Skin epidermis (tissue), 12 donors: Measurements from ENCODE around the gene SUFU.

Experiments used
- H3K27ac ChIP-seq, 21 experiments: fragments of 200-600 bp; sonication (generic) in 11 of 21; one replicate each; pipeline ENCODE4 v1.5.0; 2020; ENCODE audit warnings: mild to moderate bottlenecking in 3 of 21, inconsistent platforms in 2 of 21, moderate library complexity in 2 of 21
- H3K4me3 ChIP-seq, 7 experiments: fragments of 200-600 bp; sonication (generic) in 2 of 7; one replicate each; pipeline ENCODE4 v1.5.0; 2020; ENCODE audit warnings: inconsistent platforms in 2 of 7, mild to moderate bottlenecking in 2 of 7, moderate library complexity in 1 of 7

Gene SUFU

DNA sequence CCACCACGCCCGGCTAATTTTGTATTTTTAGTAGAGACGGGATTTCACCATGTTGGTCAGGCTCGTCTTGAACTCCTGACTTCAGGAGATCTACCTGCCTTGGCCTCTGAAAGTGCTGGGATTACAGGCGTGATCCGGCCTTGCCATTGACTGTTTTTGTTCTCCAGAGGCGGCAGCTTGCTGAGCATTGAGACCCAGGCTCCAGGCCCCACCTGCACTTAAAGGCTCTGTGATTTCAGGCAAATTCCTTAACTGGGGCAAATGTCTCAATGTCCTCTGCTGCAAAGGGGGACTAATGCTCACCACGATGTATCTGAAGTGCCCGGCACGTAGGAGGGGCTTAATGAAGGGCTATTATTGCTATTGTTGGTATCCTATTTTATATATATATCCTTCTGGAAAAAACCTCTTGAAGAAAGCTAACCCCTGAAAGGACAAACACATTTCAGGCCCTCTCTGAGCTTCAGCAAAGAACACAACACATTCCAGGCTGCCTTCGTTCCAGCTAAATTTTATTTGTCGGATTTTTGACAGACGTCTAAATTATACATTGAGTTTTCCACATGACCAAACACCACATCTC, 169.6 kb downstream of the SUFU start:
- peak overlapping the region in 20 of 21 experiments; percentile 41 to 86 (median 74) for H3K27ac ChIP-seq
- H3K4me3 ChIP-seq: no peak overlapping the region

DNA sequence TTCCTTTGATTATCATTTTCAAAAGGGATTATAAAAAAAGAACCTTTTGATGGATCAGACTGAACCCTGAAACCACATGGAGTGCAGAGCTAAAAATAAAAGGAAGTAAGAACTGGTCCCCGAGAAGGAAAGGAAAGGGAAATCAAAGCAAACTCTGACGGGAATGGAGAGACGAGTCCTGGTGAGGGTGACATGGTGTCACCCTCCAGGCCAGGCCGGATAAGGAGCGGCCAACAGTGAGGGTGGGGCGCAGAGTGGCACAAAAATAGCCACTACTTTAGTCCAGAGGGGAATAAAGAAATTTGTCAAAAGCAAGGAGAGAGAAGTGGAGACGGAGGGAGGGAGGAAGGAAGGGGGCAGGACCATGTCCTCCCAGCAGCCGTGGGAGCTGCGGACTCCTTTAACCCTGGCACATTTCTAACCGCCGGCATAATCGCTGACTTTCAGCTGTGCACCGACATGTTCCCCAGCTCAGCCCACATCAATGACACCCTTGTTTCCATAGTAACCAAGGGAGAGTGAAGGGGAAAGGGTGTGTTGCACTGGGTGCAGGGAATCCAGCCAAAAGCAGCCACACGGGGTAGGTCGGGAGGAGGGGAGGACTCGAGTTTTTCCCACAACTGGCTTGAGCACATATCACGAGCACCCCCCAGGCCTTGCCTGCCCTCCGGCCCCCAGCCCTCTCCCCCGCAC, 170.2 kb downstream of the SUFU start:
- Histone ChIP-seq H3K27ac (peak overlapping the region in 20 of 21 experiments; percentile 41 to 86 (median 74)), H3K4me3 (peak overlapping the region in 4 of 7 experiments; percentile 4 to 27 (median 10))

DNA sequence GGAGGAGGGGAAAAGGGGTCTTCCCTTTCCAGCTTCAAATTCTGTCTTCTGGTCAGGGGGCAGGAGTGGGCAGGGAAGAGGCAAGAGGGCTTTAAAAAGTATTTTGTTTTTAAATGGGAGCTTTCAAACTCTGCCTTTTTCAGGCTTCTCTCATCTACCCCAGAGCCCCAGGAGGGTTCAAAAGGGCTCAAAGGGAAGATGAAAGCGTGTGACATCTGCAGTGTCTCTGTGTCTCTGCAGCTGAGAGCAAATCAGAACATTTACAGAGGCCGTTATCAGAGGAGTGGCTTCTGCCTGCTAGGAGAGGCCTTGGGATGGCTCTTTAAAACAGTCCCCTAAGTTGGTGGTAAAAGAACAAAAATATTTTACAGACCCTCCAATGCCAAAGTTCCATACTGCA, 170.8 kb downstream of the SUFU start:
- Histone ChIP-seq H3K27ac (peak overlapping the region in 20 of 21 experiments; percentile 41 to 86 (median 74)), H3K4me3 (peak overlapping the region in 3 of 7 experiments; percentile 4 to 27 (median 14))

DNA sequence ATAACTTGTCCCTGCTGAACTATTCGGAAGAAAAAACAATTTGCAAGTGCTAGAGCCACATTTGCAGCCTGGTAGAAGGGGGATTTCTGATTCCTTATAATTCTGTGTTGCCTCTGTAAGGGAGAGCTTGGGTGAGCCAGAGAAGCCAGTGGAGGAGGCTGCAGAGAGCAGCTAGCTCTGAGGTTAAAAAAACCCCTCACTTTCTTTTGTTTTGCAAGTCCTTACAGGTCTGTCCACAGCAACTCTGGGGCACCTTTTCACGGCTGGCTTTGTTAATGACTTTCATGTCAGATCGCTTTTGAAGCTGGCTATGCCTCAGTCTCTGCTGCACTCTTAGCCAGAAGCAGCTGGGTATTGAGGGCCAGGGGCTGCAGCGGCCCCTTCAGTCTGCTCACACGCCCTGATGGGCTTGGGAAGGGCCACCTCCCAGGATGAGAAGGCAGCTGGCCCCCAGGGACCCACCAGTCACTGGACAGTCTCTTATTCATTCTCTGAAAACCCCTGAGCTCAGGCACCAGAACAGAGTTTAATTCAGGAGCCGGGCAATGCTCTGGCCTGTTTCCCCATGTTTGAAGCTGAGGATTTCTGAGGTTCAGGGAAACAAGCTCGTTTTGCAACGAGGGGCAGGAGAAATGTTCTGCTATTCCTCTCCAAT, 171.4 kb downstream of the SUFU start:
- peak overlapping the region in 18 of 21 experiments; percentile 25 to 86 (median 74) for H3K27ac ChIP-seq
- no peak overlapping the region for H3K4me3 ChIP-seq

GRCh38 chr10:102675666-102676533, 172.1 kb downstream of the SUFU start:
- Histone ChIP-seq H3K27ac (peak overlapping the region in 18 of 21 experiments; percentile 6 to 86 (median 72)), H3K4me3 (no peak overlapping the region)

DNA sequence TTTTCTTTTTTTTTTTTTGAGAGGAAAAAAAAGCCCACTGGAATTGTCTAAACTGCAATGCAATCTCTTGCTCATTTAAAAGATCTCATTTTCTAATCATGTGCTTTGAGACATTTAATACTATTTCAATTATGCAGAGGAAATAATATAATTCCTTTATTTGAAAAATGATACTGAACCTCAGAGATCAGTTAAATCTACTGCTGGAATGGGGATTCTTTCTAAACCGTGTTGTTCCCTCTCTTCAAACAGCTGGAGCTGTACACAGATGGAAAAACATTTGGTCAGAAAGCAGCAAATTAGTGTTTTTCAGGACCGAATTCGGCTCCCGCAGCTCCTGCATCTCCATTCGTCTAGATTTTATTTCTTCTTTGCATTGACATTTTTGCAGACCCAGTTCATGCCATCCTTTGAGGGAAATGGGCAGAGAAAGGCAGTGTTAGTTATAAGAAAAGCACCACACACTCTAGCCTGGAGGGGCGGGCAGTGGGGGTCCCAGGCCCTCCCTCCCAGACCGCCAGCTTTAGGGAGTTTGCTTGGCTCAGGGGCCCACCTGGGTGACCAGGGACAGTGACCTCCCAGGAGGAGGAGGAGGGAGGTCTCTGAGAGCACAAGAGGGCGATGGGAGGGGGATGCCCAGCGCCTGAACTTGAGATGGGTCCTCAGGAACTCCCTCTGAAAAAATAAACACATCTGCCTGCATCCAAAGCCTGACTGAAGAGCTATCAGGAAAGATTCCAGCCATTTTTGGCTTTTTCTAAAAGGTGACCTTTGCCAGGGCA, 173.0 kb downstream of the SUFU start:
- no peak overlapping the region for H3K4me3 ChIP-seq
- H3K27ac ChIP-seq: peak overlapping the region in 16 of 21 experiments; percentile 24 to 86 (median 68)

DNA sequence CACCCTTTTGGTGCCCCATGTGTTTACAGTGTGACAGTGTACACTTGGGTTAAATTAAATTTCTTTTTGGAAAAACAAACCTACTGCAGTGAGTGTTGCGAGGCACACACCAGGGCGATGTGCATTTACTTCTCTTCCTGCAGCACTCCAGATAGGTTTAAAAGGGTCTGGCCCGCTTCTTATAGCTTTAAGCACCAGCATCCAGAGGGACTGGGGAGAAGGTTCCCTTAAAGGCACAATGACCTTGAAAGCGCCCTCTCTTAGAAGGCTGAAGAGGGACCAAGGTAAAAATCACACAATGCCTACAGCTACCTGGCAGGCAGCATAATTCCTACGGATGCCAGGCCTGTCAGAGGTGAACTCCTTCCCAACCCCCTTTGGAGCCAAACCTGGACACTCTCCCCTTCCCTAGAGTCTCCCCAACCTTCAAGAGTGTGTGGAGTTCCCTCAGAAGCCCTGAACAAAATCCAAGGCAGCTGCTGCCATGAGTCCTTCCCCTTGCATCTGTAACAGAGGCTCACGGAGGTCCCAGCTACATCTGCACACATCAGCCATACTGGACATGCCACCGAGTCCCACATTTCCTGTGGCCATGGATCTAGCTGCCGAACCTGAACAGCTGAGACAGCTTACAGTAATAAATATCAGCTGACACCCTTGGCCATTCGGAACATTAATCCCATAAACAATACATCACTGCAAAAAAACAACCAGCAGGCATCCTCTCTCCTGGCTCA, 173.7 kb downstream of the SUFU start:
- Histone ChIP-seq H3K4me3 (no peak overlapping the region), H3K27ac (peak overlapping the region in 14 of 21 experiments; percentile 11 to 86 (median 68))

- Histone ChIP-seq H3K4me3 (no peak overlapping the region), H3K27ac (peak overlapping the region in 6 of 21 experiments; percentile 20 to 86 (median 66))
Measured at GRCh38 chr10:102678068-102678400, 174.3 kb downstream of the SUFU start.

DNA sequence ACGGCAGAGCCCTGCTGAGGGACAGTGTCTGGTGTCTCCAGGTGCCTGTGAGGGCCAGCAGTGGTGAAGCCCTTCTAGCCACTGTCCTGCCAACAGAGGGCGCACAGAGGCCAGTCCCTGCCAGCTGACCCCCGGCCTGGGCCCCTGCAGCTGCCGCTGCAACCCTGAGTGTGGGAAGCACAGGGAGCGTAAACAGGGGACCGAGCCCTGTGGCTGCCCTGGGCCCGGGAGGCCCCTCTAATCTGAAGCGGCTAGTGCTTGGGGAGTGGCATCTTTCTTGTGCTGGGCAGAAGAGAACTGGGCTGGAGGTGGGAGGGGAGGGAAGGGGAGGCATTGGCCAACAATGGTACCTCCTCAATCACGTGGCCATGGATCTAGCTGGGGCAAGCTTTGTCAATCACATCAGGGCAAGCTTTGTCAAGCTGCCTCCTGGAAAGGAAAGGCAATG, 175.1 kb downstream of the SUFU start:
- Histone ChIP-seq H3K27ac (peak overlapping the region in 5 of 21 experiments; percentile 6 to 24 (median 21)), H3K4me3 (peak overlapping the region in 1 of 7 experiments; percentile 8)

GRCh38 chr10:102679596-102679995, 175.8 kb downstream of the SUFU start:
- no peak overlapping the region for H3K4me3 ChIP-seq
- H3K27ac ChIP-seq: peak overlapping the region in 1 of 21 experiments; percentile 24

DNA sequence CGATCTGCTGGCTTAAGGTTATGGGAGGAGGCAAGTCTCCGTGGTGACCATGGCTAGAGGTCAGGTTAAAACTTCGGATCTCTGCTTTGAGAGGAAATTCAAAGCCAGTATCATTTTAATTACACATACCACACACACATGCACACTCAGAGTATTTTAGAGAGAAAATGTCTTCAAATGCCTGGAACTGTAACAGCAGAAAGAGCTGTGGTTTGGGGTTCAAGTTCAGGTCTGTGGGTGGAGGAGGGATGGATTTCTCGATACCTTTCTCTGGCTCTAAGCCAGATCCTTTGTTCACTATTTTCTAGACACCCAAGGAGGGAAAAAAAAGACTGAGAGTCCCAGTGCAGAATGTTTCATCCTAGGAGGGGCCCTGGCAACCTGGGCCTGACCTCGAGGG, 177.9 kb downstream of the SUFU start:
- no peak overlapping the region for H3K27ac ChIP-seq

DNA sequence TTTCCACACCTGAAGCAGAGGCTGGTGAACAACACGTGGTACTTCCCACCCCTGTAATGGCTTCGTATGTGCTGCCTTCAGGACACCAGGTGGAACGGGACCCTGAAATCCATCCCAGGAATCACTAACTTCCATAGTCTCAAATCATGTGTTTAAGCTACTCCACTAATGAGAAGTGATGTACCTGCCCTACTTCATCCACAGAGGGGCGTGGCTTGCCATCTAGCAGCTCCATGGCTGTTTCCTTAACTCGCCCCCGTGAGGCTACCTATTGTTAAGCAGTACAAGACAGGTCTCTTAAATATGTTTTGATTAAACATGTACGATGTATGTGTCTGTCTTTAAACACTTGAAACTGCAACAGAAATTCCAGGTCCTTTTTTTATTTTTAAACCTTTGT, 178.6 kb downstream of the SUFU start:
- Histone ChIP-seq H3K4me3 (no peak overlapping the region), H3K27ac (no peak overlapping the region)

More for the DNA sequence above, 177.9 kb downstream of the SUFU start:
- H3K4me3 ChIP-seq: no peak overlapping the region

DNA sequence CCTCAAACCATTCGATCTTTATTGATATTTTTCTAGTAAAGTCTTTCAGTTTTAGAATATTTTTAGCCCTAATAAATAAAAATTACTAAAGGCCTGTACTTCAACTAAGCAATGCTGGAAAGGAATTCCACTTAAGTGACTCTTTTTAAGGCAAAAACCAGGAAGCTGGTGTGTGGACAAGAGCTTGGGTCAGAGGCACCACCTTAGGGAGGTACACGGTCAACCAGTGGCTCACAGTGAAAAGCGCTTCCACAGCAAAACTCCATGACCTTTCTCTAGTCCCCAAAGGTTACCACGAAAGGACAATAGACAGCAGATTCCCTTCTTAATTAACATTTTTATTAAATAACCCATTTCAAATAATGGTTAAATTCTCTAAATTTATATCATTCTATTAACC, 179.2 kb downstream of the SUFU start:
- Histone ChIP-seq H3K4me3 (no peak overlapping the region), H3K27ac (no peak overlapping the region)
